Dendritic cell treated with granulocyte-macrophage colony-stimulating factor and Interleukin-4, amounts not matched to agents 40 ng/mL and 50 ng/mL, for 4 days (primary cell): Measurements from ENCODE around the gene KRTAP7-1.

Experiments
- H3K27ac Mint-ChIP-seq: one replicate; pipeline ENCODE4 v1.8.0; 2022; ENCODE audit warnings: mild to moderate bottlenecking, mixed read lengths
- H3K27me3 Mint-ChIP-seq: one replicate; pipeline ENCODE4 v1.8.0; 2022; ENCODE audit warnings: mild to moderate bottlenecking, mixed read lengths
- H3K36me3 Mint-ChIP-seq: one replicate; pipeline ENCODE4 v1.8.0; 2022; ENCODE audit warnings: low read depth, mixed read lengths
- H3K4me1 Mint-ChIP-seq: one replicate; pipeline ENCODE4 v1.8.0; 2022; ENCODE audit warnings: low read depth, mixed read lengths
- H3K4me3 Mint-ChIP-seq: one replicate; pipeline ENCODE4 v1.8.0; 2022; ENCODE audit warnings: mild to moderate bottlenecking, moderate library complexity, mixed read lengths
- H3K9me3 Mint-ChIP-seq: one replicate; pipeline ENCODE4 v1.8.0; 2022; ENCODE audit warnings: mixed read lengths
- intact Hi-C: fragments of 100-400 bp; cut with micrococcal nuclease; formaldehyde crosslinking; loops from one replicate; pipeline ENCODE4 v1.15.0; 2022

The KRTAP7-1 gene

GRCh38 chr21:30829659-30830058 lies at the start of gene KRTAP7-1:
Gene KRTAP7-1 (minus strand): TSS chr21:30829759. CDS start chr21:30829698, 61 bp downstream.
- Mint-ChIP-seq H3K4me3 (no peak within 1 kb of the TSS), H3K27me3 (no peaks in the 10 kb centered on the region), H3K27ac (no peak within 1 kb of the TSS), H3K4me1 (no peaks in the 10 kb centered on the region), H3K36me3 (no peaks in the 10 kb centered on the region), H3K9me3 (no peaks in the 10 kb centered on the region)
- intact Hi-C loops, result loop anchor here (2.0 kb wide), 1 partner anchor 775 kb away; no protein-coding TSS in a partner anchor

- Mint-ChIP-seq H3K36me3 (no peaks in the 10 kb centered on the region), H3K4me3 (no peak overlapping the region), H3K27ac (no peak overlapping the region), H3K27me3 (no peaks in the 10 kb centered on the region), H3K9me3 (peaks cover 8% of the 10 kb centered on the region), H3K4me1 (no peaks in the 10 kb centered on the region)
- intact Hi-C loops, result no loop called here
Observed at GRCh38 chr21:30874526-30874925, 45.0 kb upstream of the KRTAP7-1 start.

GRCh38 chr21:30847627-30848500 lies 18.3 kb upstream of the KRTAP7-1 start:
- H3K9me3 Mint-ChIP-seq, result no peaks in the 10 kb centered on the region
- no peak overlapping the region for H3K4me3 Mint-ChIP-seq
- no peaks in the 10 kb centered on the region for H3K27me3 Mint-ChIP-seq
- no peaks in the 10 kb centered on the region for H3K4me1 Mint-ChIP-seq
- intact Hi-C loops, result no loop called here
- H3K27ac Mint-ChIP-seq, result no peak overlapping the region
- no peaks in the 10 kb centered on the region for H3K36me3 Mint-ChIP-seq

- H3K4me3 Mint-ChIP-seq, result no peak overlapping the region
- no peaks in the 10 kb centered on the region for H3K36me3 Mint-ChIP-seq
- no peaks in the 10 kb centered on the region for H3K27me3 Mint-ChIP-seq
- intact Hi-C loops, result no loop called here
- no peaks in the 10 kb centered on the region for H3K4me1 Mint-ChIP-seq
- no peaks in the 10 kb centered on the region for H3K9me3 Mint-ChIP-seq
- H3K27ac Mint-ChIP-seq, result no peak overlapping the region
Observed at GRCh38 chr21:30842990-30843389, 13.4 kb upstream of the KRTAP7-1 start.

- H3K27ac Mint-ChIP-seq, result no peak overlapping the region
- H3K27me3 Mint-ChIP-seq, result no peaks in the 10 kb centered on the region
- intact Hi-C loops, result no loop called here
- H3K4me1 Mint-ChIP-seq, result no peaks in the 10 kb centered on the region
- H3K36me3 Mint-ChIP-seq, result no peaks in the 10 kb centered on the region
- H3K4me3 Mint-ChIP-seq, result no peak overlapping the region
- H3K9me3 Mint-ChIP-seq, result no peaks in the 10 kb centered on the region
Observed at GRCh38 chr21:30839304-30839703, 9.7 kb upstream of the KRTAP7-1 start.

GRCh38 chr21:30838536-30838935 lies 9.0 kb upstream of the KRTAP7-1 start:
- no peaks in the 10 kb centered on the region for H3K4me1 Mint-ChIP-seq
- H3K9me3 Mint-ChIP-seq, result no peaks in the 10 kb centered on the region
- no peaks in the 10 kb centered on the region for H3K27me3 Mint-ChIP-seq
- no peak overlapping the region for H3K4me3 Mint-ChIP-seq
- no peak overlapping the region for H3K27ac Mint-ChIP-seq
- intact Hi-C loops, result no loop called here
- H3K36me3 Mint-ChIP-seq, result no peaks in the 10 kb centered on the region

GRCh38 chr21:30831194-30831765 lies 1.7 kb upstream of the KRTAP7-1 start:
- Mint-ChIP-seq H3K9me3 (no peaks in the 10 kb centered on the region), H3K27me3 (no peaks in the 10 kb centered on the region), H3K4me1 (no peaks in the 10 kb centered on the region), H3K4me3 (no peak overlapping the region), H3K27ac (no peak overlapping the region), H3K36me3 (no peaks in the 10 kb centered on the region)
- intact Hi-C loops, result loop anchor here (1.0 to 2.0 kb wide), 2 partner anchors 255 to 774 kb away; no protein-coding TSS in a partner anchor

GRCh38 chr21:30818837-30819610 lies 10.5 kb downstream of the KRTAP7-1 start:
- Mint-ChIP-seq H3K27me3 (no peaks in the 10 kb centered on the region), H3K4me1 (no peaks in the 10 kb centered on the region), H3K36me3 (no peaks in the 10 kb centered on the region), H3K27ac (no peak overlapping the region), H3K4me3 (no peak overlapping the region), H3K9me3 (no peaks in the 10 kb centered on the region)
- intact Hi-C loops, result no loop called here

- Mint-ChIP-seq H3K27ac (no peak within 1 kb of the TSS), H3K4me3 (no peak within 1 kb of the TSS), H3K4me1 (no peaks in the 10 kb centered on the region), H3K36me3 (no peaks in the 10 kb centered on the region), H3K27me3 (no peaks in the 10 kb centered on the region), H3K9me3 (no peaks in the 10 kb centered on the region)
- intact Hi-C loops, result no loop called here
Observed at GRCh38 chr21:30813174-30813573, 16.4 kb downstream of the KRTAP7-1 start, which contains the start of gene KRTAP8-1. Gene KRTAP8-1 (minus strand): TSS chr21:30813274. CDS start chr21:30813220, 54 bp downstream.

GRCh38 chr21:30800605-30801004 lies 29.0 kb downstream of the KRTAP7-1 start:
- Mint-ChIP-seq H3K9me3 (no peaks in the 10 kb centered on the region), H3K4me3 (no peak overlapping the region), H3K36me3 (no peaks in the 10 kb centered on the region), H3K27me3 (no peaks in the 10 kb centered on the region), H3K27ac (no peak overlapping the region), H3K4me1 (no peaks in the 10 kb centered on the region)
- intact Hi-C loops, result no loop called here

GRCh38 chr21:30793581-30794314 lies 35.8 kb downstream of the KRTAP7-1 start:
- no peaks in the 10 kb centered on the region for H3K36me3 Mint-ChIP-seq
- H3K4me1 Mint-ChIP-seq, result no peaks in the 10 kb centered on the region
- no peak overlapping the region for H3K4me3 Mint-ChIP-seq
- no peak overlapping the region for H3K27ac Mint-ChIP-seq
- H3K9me3 Mint-ChIP-seq, result no peaks in the 10 kb centered on the region
- H3K27me3 Mint-ChIP-seq, result no peaks in the 10 kb centered on the region
- intact Hi-C loops, result no loop called here

- no peak overlapping the region for H3K27ac Mint-ChIP-seq
- intact Hi-C loops, result no loop called here
- H3K4me1 Mint-ChIP-seq, result no peaks in the 10 kb centered on the region
- H3K27me3 Mint-ChIP-seq, result no peaks in the 10 kb centered on the region
- no peaks in the 10 kb centered on the region for H3K36me3 Mint-ChIP-seq
- H3K4me3 Mint-ChIP-seq, result no peak overlapping the region
- H3K9me3 Mint-ChIP-seq, result peaks cover 8% of the 10 kb centered on the region
Observed at GRCh38 chr21:30779249-30779648, 50.3 kb downstream of the KRTAP7-1 start.
